Adipose tissue (tissue), 3 donors: Measurements from ENCODE around the gene A3GALT2. TPM values are rescaled to one million over a fixed set of nuclear protein-coding genes. Genes with fewer than 3 reads are reported as not detected.

ENCODE experiments used
- H3K27ac ChIP-seq: one replicate; pipeline ENCODE4 v1.5.1; 2013; ENCODE audit warnings: low read depth, low read length
- WGBS, 3 donors: extraction: QIAGEN DNeasy Blood & Tissue Kit; methylation state at CpG; one replicate each; pipeline ENCODE4 v1.1.7; 2013; 5-methylcytosine and 5-hydroxymethylcytosine counted together
- polyA plus RNA-seq, 3 donors: library from polyadenylated mRNA; stranded (reverse); fragments of 200-250 nt; gene quantifications; one replicate each; pipeline ENCODE4 v1.2.3, GENCODE V29; 2013
- donor health status: healthy with polysubstance abuse.
- donor health status: Bipolar disorder and iron deficiency.
- donor health status: healthy.

Gene A3GALT2
- polyA plus RNA-seq, 3 donors, result 0.25 TPM; not detected in 2

GRCh38 chr1:33271666-33272505 is 49.0 kb downstream of the A3GALT2 start:
- WGBS, 3 donors, result 80 to 86% (median 85%) methylated on average over 12 to 13 of the region's 13 CpGs
- no peak overlapping the region for H3K27ac ChIP-seq

- 90 to 93% (median 93%) methylated on average over 7 of the region's 7 CpGs for WGBS, 3 donors
- H3K27ac ChIP-seq, result no peak overlapping the region
These were observed 50.0 kb downstream of the A3GALT2 start for GRCh38 chr1:33270808-33271465.

- 92% methylated on average over 5 of the region's 5 CpGs for WGBS, 3 donors
- H3K27ac ChIP-seq, result no peak overlapping the region
These were observed 50.5 kb downstream of the A3GALT2 start for GRCh38 chr1:33270379-33270778.

DNA sequence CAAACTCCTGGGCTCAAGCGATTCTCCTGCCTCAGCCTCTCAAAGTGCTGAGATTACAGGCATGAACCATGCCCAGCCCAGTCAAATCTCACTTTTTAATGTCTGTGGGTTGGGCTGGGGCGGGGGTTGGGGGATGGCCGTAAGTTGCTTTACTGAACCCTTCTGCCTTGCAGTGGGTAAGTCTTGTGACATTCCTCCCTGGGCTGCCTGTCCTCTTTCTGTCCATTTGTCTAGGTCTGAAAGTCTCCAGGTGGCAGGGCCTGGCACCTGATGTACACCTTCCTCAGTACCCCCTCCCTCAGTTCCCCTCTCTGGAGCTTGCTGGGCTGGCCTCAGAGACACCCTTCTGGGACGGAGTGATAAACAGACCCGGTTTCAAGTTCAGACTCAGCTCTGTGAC is 51.3 kb downstream of the A3GALT2 start:
- no peak overlapping the region for H3K27ac ChIP-seq

DNA sequence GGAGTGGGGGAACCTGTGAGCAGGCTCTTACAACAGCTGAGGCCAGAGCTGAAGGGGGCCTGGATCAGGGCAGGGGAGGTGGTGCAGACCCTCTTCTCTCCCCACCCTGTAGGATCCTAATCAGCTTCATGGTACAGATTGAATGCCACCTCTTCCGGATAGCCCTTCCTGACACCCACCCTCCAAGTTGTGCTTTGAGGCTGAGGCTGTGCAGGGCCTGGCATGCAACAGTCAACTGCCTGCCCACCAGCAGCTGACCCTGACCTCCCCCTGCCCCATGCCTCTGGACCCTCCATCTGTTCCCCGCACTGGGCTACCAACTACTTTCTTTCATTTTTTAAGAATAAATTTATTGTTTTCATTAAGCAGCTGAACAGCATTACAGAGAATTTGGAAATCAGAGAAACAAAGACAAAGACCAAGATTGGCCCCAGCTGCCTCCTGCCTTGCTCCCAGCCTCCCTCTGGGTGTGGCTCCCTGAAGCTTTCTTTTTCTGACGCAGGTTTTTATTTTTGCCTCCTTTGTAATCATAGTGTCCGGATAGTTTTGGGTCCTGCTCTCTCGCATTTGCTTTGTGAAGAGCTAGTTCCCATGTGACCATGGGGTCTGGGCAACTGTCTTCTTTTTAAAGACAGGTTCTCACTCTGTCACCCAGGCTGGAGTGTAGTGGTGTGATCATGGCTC is 51.8 kb downstream of the A3GALT2 start:
- 64 to 75% (median 71%) methylated on average over 5 of the region's 5 CpGs for WGBS, 3 donors
- H3K27ac ChIP-seq, result no peak overlapping the region

More for the DNA sequence above, 51.3 kb downstream of the A3GALT2 start:
- WGBS, 3 donors, result 74 to 84% (median 76%) methylated on average over 5 of the region's 5 CpGs

DNA sequence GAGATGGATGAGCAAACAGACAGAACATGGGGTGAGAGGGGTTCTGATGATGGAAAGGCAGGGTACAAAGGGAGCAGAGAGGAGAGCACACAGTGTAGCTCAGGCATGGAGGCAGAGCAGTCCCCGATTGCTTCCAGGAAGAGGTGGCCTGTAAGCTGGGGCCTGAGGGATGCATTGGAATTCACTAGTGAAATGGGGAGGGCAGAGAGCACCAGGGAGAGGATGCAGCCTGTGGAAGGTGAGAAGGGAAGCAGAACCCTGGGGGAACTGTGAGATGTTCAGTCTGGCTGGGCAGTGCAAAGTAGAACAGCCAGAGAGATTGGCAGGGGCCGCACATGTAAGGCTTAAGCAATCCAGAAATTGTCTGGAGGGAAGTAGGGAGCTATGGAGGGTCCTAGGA is 52.4 kb downstream of the A3GALT2 start:
- 73 to 83% (median 79%) methylated on average over 2 of the region's 2 CpGs for WGBS, 3 donors
- no peak overlapping the region for H3K27ac ChIP-seq

- H3K27ac ChIP-seq, result no peak overlapping the region
- 83 to 89% (median 86%) methylated on average over 5 of the region's 5 CpGs for WGBS, 3 donors
These were observed 53.3 kb downstream of the A3GALT2 start for GRCh38 chr1:33267468-33268205.

DNA sequence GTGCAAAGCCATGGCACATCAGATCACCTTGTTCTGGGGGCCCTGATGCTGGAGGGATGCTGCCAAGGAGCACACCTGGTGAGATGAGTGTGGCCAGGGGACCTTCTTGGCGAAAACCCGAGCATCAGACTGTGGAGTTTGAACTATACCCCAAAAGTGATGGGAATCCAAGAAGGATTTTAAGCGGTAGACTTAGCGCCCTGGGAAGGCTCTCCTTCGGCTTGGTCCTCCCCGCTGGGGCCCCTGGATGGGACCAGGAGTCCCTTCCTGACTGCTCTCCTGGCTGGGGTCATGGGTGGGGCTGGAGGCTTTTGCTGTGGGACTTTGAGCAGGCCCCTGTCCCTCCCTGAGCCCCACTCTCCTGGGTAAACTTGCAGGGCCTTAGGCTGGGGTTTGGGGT is 54.1 kb downstream of the A3GALT2 start:
- no peak overlapping the region for H3K27ac ChIP-seq
- WGBS, 3 donors, result 89 to 93% (median 90%) methylated on average over 6 of the region's 6 CpGs

- 89 to 90% (median 89%) methylated on average over 10 of the region's 10 CpGs for WGBS, 3 donors
- no peak overlapping the region for H3K27ac ChIP-seq
These were observed 54.9 kb downstream of the A3GALT2 start for GRCh38 chr1:33265780-33266605.

- no peak overlapping the region for H3K27ac ChIP-seq
- 71 to 93% (median 75%) methylated on average over 4 to 5 of the region's 5 CpGs for WGBS, 3 donors
These were observed 56.9 kb downstream of the A3GALT2 start for GRCh38 chr1:33263890-33264504.

- no peak overlapping the region for H3K27ac ChIP-seq
- 46 to 79% (median 72%) methylated on average over 7 of the region's 7 CpGs for WGBS, 3 donors
These were observed 59.6 kb downstream of the A3GALT2 start for GRCh38 chr1:33261344-33261743.

GRCh38 chr1:33260439-33260838 is 60.5 kb downstream of the A3GALT2 start:
- 67 to 82% (median 81%) methylated on average over 5 of the region's 5 CpGs for WGBS, 3 donors
- no peak overlapping the region for H3K27ac ChIP-seq

GRCh38 chr1:33259879-33260278 is 61.0 kb downstream of the A3GALT2 start:
- WGBS, 3 donors, result 85 to 96% (median 91%) methylated on average over 3 of the region's 3 CpGs
- H3K27ac ChIP-seq, result no peak overlapping the region

DNA sequence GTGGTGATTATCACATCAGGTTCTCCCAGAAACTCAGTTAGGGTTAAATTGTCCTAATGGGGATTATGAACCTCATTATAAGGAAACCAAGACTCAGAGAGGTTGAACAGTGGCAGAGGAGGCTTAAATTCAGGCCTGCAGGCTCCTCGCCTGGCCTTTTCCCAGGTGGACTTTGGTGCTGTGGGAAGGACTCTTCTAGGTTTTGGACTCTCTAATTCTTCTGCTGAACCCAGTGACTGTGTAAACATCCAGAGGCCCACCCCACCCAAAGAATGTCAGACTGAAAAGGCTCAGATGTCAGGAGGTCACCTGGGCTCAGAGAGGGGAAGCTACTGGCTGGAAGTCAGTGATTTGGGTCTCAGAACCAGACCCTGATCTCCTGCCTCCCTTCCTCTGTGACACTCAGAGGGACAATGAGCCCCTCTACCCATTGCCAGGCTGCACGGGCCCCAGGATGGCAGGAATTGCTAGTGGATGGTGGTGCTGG is 62.1 kb downstream of the A3GALT2 start:
- no peak overlapping the region for H3K27ac ChIP-seq
- WGBS, 3 donors, result 79 to 92% (median 85%) methylated on average over 2 of the region's 2 CpGs

DNA sequence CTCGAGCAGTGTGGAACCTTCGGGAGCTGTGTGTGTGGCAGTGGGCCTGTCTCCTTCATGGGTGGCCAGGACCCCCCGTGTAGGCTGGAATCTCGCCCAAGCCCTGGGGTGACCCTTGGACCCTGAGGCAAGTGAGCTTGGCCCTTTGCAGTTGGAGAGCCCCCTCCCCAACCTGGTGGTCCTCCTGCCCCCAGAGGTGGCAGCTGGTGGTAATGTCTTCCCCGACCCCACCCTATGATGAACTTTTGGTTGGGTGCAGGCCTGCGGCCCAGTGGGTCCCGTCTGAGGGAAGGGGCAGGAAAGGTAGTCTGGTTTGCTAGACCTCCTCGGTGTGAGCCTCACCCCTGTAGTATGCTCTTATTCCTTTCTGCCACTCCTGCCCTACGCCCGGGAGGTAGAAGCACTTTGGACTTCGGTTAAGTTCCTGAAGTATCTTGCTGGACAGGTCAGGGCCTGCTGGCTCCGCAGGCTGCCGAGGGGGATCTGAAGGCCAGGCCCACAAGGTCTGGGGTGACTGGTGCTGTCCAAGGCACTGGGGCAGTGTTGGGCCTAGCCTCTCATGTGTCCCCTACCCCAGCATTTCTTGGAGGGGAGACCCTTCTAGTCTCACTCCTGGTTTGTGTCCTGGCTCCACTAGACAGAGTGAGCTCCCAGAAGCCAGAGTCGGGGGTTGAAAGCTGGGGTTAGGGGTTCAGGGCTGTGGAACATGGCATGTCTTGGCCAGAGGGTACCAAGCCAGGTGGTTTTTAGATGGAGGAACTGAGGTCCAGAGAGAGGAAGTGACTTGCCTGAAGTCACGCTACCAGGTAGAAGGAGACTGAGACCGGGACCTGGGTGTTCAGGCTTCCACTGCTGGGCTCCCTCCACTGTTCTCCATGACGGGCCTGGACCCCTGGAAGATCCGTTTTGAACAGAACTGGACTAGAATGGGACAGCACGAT is 62.9 kb downstream of the A3GALT2 start:
- no peak overlapping the region for H3K27ac ChIP-seq
- WGBS, 3 donors, result 37 to 53% (median 48%) methylated on average over 19 of the region's 19 CpGs

DNA sequence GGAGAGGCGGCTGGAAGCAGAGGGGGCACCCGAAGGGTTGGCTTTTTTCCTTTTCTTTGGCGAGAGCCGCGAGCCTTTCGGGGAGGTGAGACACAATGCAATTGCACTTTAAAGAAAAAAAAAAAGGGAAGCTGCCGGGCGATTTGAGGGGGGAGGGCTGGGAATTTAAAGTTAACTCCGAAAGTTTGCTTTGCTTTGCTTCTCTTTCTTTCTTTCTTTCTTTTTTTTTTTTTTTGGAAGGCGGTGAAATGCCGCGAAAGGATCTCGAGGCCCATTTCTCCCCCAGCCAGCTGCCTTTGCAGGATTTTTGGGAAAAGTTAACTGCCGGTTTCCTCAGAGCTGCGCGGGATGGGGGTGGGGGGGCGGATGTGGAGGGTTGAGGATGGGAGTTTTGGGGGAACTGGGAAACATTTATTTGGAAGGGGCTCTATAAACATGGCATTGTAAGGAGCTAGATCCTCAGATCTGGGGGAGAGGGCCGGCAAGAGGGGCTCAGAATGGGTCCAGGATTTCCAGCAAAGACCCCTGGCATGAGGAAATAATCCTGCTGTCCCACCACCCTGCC is 63.6 kb downstream of the A3GALT2 start:
- WGBS, 3 donors, result 0 to 1% (median 0%) methylated on average over 18 of the region's 18 CpGs
- H3K27ac ChIP-seq, result no peak overlapping the region
